ENCODE data around the gene AHDC1. TPM values are rescaled to one million over a fixed set of nuclear protein-coding genes. Genes with fewer than 3 reads are reported as not detected.

Gene AHDC1
- total RNA-seq, 1 donor from 2014 or later, result 50.1 TPM

- Mint-ChIP-seq H3K27ac (ENCODE audit: unreplicated experiment) (peak overlapping the region; percentile 24), H3K27me3 (ENCODE audit: low read depth) (peaks cover 2% of the 10 kb centered on the region), H3K4me1 (peaks cover 35% of the 10 kb centered on the region), H3K4me3 (no peak overlapping the region), H3K9me3 (no peaks in the 10 kb centered on the region), H3K36me3 (ENCODE audit: low read depth) (no peaks in the 10 kb centered on the region)
- DNase-seq (ENCODE audit: low read depth, low spot score), result no peak
- no peak for TF ChIP-seq CTCF (conservative IDR thresholded peaks at IDR 0.05)
Observed at GRCh38 chr1:27597516-27598294, 6.2 kb downstream of the AHDC1 start.

GRCh38 chr1:27596986-27597385, 7.0 kb downstream of the AHDC1 start:
- no peak for DNase-seq (ENCODE audit: low read depth, low spot score)
- Mint-ChIP-seq H3K27me3 (ENCODE audit: low read depth) (no peaks in the 10 kb centered on the region), H3K4me1 (peaks cover 31% of the 10 kb centered on the region), H3K27ac (ENCODE audit: unreplicated experiment) (no peak overlapping the region), H3K36me3 (ENCODE audit: low read depth) (no peaks in the 10 kb centered on the region), H3K9me3 (no peaks in the 10 kb centered on the region), H3K4me3 (no peak overlapping the region)
- TF ChIP-seq CTCF (conservative IDR thresholded peaks at IDR 0.05), result no peak

- Mint-ChIP-seq H3K4me1 (peaks cover 34% of the 10 kb centered on the region), H3K4me3 (no peak overlapping the region), H3K36me3 (ENCODE audit: low read depth) (no peaks in the 10 kb centered on the region), H3K9me3 (no peaks in the 10 kb centered on the region), H3K27ac (ENCODE audit: unreplicated experiment) (no peak overlapping the region), H3K27me3 (ENCODE audit: low read depth) (no peaks in the 10 kb centered on the region)
- TF ChIP-seq CTCF (conservative IDR thresholded peaks at IDR 0.05), result no peak
- DNase-seq (ENCODE audit: low read depth, low spot score), result no peak
Observed at GRCh38 chr1:27596261-27596660, 7.7 kb downstream of the AHDC1 start.

GRCh38 chr1:27595597-27595996, 8.3 kb downstream of the AHDC1 start:
- H3K4me1 Mint-ChIP-seq, result peaks cover 28% of the 10 kb centered on the region
- DNase-seq (ENCODE audit: low read depth, low spot score), result no peak
- H3K36me3 Mint-ChIP-seq (ENCODE audit: low read depth), result no peaks in the 10 kb centered on the region
- H3K4me3 Mint-ChIP-seq, result no peak overlapping the region
- no peak for TF ChIP-seq CTCF (conservative IDR thresholded peaks at IDR 0.05)
- no peaks in the 10 kb centered on the region for H3K27me3 Mint-ChIP-seq (ENCODE audit: low read depth)
- H3K27ac Mint-ChIP-seq (ENCODE audit: unreplicated experiment), result no peak overlapping the region
- H3K9me3 Mint-ChIP-seq, result no peaks in the 10 kb centered on the region

GRCh38 chr1:27594564-27595510, 9.1 kb downstream of the AHDC1 start:
- no peaks in the 10 kb centered on the region for H3K36me3 Mint-ChIP-seq (ENCODE audit: low read depth)
- peaks cover 20% of the 10 kb centered on the region for H3K4me1 Mint-ChIP-seq
- no peak overlapping the region for H3K27ac Mint-ChIP-seq (ENCODE audit: unreplicated experiment)
- no peaks in the 10 kb centered on the region for H3K27me3 Mint-ChIP-seq (ENCODE audit: low read depth)
- no peak overlapping the region for H3K4me3 Mint-ChIP-seq
- TF ChIP-seq CTCF (conservative IDR thresholded peaks at IDR 0.05), result no peak
- no peaks in the 10 kb centered on the region for H3K9me3 Mint-ChIP-seq
- DNase-seq (ENCODE audit: low read depth, low spot score), result no peak

All from neural crest cell (in vitro differentiated cells).